Mammary epithelial cell (primary cell): Measurements from ENCODE around the gene DUSP10.

ENCODE experiments used
- CTCF ChIP-seq, 2 donors: IDR thresholded peaks in 1 of 2; conservative IDR thresholded peaks in 1 of 2; 2 replicates each; pipeline ENCODE4 v1.5.1; 2011 to 2012; ENCODE audit warnings: inconsistent platforms in 2 of 2, low read length in 2 of 2, mild to moderate bottlenecking in 2 of 2, control low read depth in 1 of 2, low read depth in 1 of 2; ENCODE audit not compliant: insufficient read depth in 1 of 2; ENCODE audit errors: extremely low read depth in 1 of 2
- EZH2 ChIP-seq: IDR thresholded peaks from 2 replicates; pipeline ENCODE4 v1.6.1; 2012; ENCODE audit warnings: low read length, inconsistent platforms, borderline replicate concordance

DNA sequence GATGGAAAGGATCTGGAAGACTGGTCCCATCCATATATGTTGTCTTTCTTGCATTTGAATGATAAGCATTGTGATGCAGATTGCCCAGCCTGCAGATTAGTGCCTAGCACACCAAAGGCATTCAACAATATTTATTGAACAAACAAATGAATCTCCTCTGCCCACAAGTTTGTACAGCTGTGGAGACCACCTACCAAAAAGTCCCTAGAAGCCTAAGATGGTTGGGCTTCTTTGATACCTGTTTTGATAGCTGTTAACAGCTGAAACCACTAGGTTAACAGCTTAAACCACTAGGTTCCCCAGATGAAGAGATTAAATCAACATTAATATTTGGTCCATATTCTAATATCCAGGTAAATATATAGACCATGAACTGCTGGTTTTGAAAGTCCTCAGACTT is 9.8 kb downstream of the DUSP10 start:
- TF ChIP-seq CTCF (conservative IDR thresholded peaks at IDR 0.05 in 1 of 2, IDR thresholded peaks at IDR 0.05 in 1 of 2; ENCODE audit: extremely low read depth in 1 of 2, insufficient read depth in 1 of 2, low read depth in 1 of 2, low read length in 2 of 2) (no peak), EZH2 (no peak)
